Fibroblast of upper back skin (primary cell): Measurements from ENCODE around the gene ERVFRD-1.
"Not testable (repeated sequence)": the region's sequence is repeated elsewhere in the genome, so short reads cannot be mapped to it uniquely, and the experiment has no call there.

Experiments used
- DNase-seq: peaks from one replicate; pipeline ENCODE4 v3.0.0-alpha.2; 2013

The ERVFRD-1 gene

GRCh38 chr6:11128608-11129007, 17.1 kb upstream of the ERVFRD-1 start:
- DNase-seq: no peak

GRCh38 chr6:11126876-11127275, 15.4 kb upstream of the ERVFRD-1 start:
- DNase-seq: no peak

- DNase-seq: no peak
These were observed 12.5 kb upstream of the ERVFRD-1 start for GRCh38 chr6:11123978-11124377.

- DNase-seq: no peak
These were observed 10.9 kb upstream of the ERVFRD-1 start for GRCh38 chr6:11122380-11122779.

- peak; percentile 62 for DNase-seq
These were observed 10.3 kb upstream of the ERVFRD-1 start for GRCh38 chr6:11121851-11122250.

- peak; percentile 41 for DNase-seq
These were observed 8.9 kb upstream of the ERVFRD-1 start for GRCh38 chr6:11120271-11121005.

- DNase-seq: peak; percentile 32
These were observed 4.4 kb upstream of the ERVFRD-1 start for GRCh38 chr6:11115808-11116536.

- DNase-seq: peak; percentile 80
These were observed 1.5 kb upstream of the ERVFRD-1 start for GRCh38 chr6:11113038-11113437.

- DNase-seq: no peak
These were observed 378 bp upstream of the ERVFRD-1 start for GRCh38 chr6:11111769-11112437.

- no peak for DNase-seq
These were observed 2.8 kb downstream of the ERVFRD-1 start for GRCh38 chr6:11108726-11109125.

- DNase-seq: no peak
These were observed 8.5 kb downstream of the ERVFRD-1 start for GRCh38 chr6:11103065-11103464.

- no peak for DNase-seq
These were observed 10.1 kb downstream of the ERVFRD-1 start for GRCh38 chr6:11101417-11101816.

GRCh38 chr6:11098004-11098403, 13.5 kb downstream of the ERVFRD-1 start:
- DNase-seq: no peak

- DNase-seq: no peak
These were observed 14.0 kb downstream of the ERVFRD-1 start for GRCh38 chr6:11097476-11097875.

- peak; percentile 70 for DNase-seq
These were observed 15.4 kb downstream of the ERVFRD-1 start for GRCh38 chr6:11096109-11096508.

- DNase-seq: no peak
These were observed 16.6 kb downstream of the ERVFRD-1 start for GRCh38 chr6:11094941-11095340.

GRCh38 chr6:11094411-11094851, 17.1 kb downstream of the ERVFRD-1 start:
- peak; percentile 37 for DNase-seq

GRCh38 chr6:11093626-11094410, 17.7 kb downstream of the ERVFRD-1 start, which contains the start of gene SMIM13:
Gene SMIM13, plus strand, starts transcription at chr6:11093834. Its CDS starts 480 bp downstream, at chr6:11094314.
- DNase-seq: peak; percentile 98

- DNase-seq: no peak
These were observed 18.2 kb downstream of the ERVFRD-1 start for GRCh38 chr6:11093376-11093625.

GRCh38 chr6:11092668-11093375, 18.7 kb downstream of the ERVFRD-1 start:
- peak; percentile 16 for DNase-seq

GRCh38 chr6:11091141-11091540, 20.4 kb downstream of the ERVFRD-1 start:
- not testable (repeated sequence) for DNase-seq

- DNase-seq: no peak
These were observed 21.8 kb downstream of the ERVFRD-1 start for GRCh38 chr6:11089695-11090094.
